SKM-1 treated with dmso at 0.1 percent for 144 hours (cell line): ENCODE data around the gene LRRC27.

Experiments
- DNase-seq: peaks from one replicate; lab custom pipeline; 2025; ENCODE audit not compliant: unreplicated experiment; lab: John Stamatoyannopoulos, UW

The LRRC27 gene

DNA sequence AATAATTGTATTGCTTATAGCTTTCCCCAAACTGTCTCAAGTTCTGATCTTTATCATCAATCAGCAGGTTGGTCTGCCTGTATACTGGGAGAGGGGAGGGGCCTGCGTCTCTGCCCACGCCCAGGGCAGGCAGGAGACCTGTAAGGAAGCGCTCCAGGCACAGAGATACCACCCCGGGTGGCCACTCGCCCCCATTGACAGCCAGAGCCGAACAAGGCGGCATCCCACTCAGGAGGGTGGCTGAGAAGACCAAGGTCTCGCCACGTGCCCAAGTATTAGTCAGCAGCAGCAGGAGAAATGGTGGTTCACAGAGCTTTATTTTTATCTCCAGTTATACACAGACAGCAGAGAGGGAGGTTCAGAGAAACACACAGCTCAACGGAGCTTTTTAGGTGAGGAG lies 31.4 kb upstream of the LRRC27 start:
- DNase-seq = no peak

DNA sequence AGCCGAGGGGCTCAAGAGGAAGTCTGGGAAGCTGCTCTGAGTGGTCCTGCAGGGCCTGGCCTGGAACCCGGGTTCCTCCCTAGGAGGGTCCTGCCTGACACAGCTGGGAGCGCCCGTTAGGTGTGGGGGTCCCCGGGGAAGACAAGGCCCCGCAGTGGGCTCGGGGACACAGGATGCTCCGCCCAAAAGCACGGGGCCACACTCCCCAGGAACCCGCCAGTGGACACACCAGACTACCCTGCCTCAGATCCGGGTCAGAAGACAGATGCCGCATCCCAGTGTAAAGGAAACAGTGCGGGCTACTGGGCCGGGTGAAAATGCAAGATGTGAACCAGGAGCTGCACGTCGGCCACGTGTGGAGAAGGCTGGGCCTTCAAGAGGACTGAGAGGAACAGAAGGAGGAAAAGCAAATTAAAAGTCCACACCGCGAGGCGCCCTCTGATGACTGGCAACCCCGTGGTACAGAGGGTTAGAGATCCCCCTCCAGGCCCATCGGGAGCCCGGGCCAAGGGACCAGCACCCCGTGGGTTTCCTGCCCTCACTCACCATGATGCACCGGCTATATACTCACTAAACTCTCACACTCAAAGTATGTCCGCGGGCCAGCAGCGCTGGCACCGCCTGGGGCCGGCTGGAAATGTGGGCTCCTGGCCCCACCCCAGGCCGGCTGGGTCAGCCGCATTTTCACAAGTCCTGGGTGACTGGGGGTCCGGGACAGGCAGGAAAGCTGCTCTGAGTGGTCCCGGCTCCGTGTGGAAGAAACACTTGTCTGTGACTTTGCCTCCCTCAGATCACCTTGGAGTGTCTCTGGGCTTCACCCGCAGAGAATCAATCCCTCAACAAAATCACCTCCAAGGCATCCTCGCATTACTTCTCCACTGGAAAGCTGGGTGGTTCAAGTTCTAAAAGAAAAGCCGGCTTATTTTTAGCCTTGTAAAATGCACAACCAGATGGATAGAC lies 30.3 kb upstream of the LRRC27 start:
- DNase-seq = no peak

DNA sequence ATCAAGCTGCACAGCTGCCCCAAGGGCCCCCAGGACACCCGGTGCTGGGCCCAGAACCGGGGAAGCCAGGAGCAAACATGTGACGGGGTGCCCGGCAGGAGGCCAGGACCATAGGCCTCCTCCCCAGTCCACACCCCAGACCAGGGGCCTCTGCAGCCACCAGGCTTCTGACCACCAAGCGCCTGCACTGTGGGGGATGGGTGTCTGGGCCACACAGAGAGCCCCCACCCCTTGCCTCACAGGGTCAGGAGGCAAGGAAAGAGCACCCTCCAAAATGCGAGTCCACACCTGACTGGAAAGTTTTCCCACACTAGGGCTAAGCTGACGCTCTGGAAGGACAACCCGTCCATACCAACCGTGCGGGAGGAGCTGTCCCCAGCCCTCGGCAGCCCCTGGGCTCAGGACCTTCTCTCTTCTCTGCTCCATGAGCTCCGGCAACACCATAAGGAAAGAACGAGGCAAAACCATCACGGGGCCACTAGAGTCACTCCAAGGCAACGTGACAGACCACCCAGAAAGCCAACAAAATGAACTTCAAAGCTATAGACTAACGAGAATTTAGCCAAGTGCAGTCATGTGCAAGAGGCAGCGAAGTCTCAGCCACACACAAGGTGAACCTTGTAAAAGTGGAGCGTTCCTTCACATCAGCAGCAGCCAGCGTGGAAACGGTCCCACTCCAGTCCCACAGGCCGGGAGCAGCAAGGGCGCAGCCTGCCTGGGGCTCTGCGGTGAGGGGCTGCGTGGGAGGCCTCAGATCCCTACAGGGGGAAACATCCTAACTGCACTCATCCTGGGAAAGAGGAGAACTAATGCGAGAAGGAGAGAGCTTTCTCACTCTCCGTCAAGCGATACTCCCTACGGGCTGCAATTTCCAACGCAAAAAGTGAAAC lies 29.3 kb upstream of the LRRC27 start:
- no peak for DNase-seq

DNA sequence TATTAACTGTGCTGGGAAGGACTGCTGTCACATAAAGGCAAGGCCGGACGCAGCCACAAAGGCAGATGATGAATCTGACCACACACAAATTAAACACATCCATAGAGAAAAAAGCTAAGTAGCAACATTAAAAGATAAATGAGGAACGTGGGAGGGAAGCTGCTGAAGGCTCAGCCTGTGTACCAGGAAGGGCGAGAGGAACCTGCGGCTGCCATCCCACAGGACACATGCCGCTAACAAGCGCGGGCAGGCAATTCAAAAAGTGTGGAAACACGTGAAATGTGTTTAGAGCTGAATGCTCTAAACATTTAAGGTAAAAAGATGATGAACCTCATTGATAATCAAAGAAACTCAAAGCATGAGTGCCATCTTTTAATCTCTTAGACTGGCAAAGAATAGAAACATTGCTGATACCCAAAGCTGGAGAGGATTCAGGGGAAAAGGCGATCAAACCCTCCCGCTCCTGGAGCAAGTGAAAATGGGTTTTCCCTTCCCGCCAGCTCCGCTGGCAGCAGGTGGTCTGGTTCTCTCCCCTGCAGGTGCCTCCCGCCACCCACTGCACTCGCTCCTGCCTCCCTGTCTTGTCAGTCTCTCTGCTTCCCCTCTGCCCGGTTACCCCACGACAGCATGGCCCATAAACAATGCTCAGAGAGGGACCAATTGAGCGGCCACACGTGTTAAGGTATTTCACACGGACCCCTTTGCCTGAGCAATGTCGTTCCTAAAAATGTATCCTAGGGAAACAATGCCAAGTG lies 28.5 kb upstream of the LRRC27 start:
- no peak for DNase-seq

GRCh38 chr10:132304756-132305509 lies 27.1 kb upstream of the LRRC27 start:
- no peak for DNase-seq

DNA sequence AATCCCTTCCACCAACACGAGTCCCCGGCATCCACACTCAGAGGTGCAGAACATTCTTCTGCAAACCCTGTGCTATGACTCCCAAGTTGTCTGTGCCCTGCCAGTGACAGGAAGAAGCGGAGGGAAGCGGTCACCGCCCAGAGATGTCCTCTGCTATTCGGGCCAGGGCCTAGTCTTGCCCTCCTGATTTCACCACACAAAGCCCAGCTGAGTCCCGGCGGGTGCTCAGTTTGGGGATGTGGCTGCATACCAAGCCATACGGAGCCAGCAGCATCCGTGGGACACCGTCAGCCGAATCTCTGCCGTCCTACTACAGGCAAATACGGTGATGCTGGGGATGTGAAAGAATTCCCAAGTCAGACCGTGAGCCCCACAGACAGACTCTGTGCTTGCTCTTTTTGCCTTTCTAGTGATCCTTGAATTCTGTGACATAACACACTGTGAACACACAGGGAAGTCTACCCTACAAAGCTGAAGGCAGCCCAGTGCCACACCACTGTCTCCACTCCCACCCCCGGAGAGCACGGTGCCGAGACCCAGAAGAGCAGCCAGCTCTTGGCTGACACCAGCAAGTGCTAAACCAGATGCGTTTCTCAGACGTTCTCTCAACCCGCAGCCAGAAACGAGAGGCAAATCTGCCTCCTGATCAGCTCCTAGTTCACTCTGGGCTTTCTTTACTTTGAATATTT lies 26.2 kb upstream of the LRRC27 start:
- DNase-seq = no peak

GRCh38 chr10:132306343-132306685 lies 25.7 kb upstream of the LRRC27 start:
- no peak for DNase-seq

DNA sequence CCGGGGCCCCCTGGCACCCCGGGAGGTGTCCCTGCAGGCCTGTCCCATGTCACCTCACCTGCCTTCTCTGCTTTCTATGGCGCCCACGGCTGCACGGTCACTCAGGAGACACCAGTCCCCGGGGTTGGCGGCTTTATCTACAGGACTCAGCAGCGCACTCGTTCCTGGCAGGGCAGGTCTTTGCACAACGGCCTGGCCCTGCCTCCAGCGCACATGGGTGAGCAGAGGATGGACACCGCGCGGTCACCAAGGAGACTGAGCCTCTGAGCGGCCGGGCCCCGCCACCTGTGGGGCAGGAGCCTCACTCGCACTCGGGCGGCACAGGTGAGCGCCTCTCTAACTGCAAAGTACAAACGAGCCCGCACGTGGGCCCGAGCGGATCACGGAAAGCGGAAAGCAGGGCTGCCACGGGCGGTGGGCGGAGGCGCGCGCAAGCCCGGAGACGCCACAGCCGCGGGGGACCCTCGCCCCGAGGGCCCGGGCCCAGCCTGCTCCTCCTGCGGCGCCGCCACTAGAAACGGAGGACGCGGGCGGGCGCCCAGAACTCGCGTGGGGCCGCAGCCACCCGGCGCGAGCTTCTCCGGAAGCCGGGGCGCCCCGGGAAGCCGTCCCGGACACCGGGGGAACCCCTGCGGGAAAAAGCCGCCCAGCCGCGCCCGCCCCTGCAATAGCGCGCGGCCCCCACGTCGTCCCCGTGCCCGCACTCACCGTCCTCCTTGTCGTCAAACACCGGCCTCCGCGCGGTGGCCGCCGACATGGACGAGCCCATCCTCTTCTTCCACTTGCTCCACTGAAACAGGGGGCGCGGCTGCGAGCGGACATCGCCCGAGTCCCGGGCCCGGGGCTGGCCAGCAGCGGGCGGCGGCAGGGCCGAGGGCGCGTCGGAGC lies 24.9 kb upstream of the LRRC27 start:
- DNase-seq = no peak

GRCh38 chr10:132307823-132308586 lies 24.0 kb upstream of the LRRC27 start, which contains the start of gene STK32C:
TSS of gene STK32C (minus strand) at chr10:132307950. CDS start at chr10:132307833, 117 bp downstream.
- peak; percentile 82 for DNase-seq

DNA sequence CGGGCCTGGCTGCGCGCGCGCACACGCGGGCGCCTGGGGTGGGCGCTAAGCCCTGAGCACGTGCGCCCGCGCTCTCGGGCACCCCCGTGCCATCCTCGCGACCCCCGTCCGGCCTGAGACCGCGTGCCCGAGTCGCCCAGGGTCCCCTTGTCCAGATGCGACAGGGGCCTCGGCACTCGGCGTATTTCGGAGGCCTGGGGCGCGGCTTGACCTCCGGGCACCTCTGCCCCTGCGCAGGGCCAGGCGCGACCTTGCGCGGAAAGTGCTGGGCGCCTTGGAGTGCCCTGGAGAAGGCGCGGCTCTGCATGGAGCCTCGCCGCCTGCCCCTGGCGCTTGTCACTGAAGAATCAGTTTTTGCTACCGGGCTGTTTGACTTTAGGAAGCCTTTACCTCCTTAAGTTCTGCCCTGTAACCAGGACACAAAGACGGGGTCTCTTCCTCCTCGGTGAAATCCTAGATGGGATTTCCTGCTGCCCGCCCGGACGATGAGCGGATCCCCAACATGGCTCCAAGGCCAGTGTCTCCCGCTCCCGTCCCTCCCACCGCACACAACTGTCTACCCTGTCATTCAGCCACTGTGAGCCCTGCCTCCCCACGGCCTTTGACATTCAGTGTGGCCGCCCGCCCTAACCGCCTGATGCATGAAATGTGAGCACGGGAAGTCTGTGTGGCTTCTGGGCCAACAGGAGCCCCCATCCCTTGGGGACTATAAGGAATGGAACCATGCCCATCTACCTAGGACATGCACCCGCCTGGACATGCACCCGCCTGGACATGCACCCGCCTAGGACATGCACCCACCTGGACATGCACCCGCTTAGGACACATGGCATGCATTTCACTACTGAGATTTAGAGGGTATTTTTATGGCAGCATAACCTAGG lies 23.2 kb upstream of the LRRC27 start:
- DNase-seq = no peak

- no peak for DNase-seq
Observed at GRCh38 chr10:132309471-132309865, 22.5 kb upstream of the LRRC27 start.

DNA sequence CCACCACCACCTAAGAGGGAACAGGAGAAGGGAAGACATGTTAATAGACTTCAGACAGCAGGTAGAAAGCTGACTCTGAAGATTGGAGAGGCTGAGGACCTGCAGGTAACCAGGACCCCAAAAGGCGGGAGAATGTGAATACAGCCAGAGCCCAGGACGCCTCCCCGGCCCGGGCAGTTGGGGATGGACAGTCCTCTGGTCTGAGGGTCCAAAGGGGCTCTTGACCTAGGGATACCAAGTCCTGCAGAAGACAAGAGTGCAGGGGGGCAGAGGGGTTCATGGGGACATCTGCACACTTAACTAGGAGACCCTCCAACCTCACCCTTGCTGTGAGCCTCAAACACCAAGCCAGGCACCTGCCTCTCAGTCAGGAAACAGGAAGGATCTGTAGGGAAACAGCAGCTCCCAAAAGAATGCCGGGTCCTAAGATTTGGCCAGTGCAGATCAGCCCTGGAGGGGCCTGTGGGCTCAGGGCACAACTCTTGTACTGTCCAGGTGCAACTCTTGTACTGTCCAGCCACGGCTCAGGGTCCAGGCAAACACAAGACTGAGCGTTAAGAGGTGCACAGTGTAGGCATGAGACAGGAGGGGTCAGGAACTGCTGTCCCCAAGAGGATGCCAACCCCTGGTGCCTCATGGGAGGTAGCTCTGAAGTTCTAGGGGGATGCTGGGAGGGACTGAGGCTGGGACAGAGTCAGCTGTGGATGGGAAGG lies 22.0 kb upstream of the LRRC27 start:
- DNase-seq = no peak

DNA sequence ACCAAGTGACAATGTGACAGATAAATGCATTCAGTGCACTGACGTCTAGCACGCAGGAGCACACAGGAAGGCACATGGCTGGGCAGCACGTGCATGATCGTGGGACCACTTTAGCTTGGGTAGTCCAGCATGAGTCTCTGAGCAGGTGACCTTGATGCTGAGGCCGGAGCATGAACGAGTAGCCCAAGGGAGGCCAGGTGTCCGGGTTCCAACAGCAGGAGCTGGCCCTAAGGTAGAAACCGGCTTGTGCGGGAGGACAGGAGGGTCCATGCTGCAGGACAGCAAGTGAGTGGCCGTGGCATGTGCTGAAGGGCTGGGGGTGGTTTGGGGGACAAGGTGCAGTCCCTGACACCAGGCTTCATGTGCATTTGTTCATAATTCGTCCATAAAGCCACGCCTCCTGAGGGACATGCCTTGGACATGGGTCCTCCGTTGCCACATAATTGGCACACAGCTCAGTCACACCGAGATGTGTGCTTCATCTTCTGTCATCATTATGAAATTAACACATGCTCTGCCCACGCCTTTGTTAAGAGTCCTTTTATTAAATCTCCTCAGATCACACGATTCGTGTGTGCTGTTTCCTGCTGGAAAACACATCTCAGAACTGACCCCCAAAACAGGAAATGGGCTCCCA lies 21.2 kb upstream of the LRRC27 start:
- no peak for DNase-seq

DNA sequence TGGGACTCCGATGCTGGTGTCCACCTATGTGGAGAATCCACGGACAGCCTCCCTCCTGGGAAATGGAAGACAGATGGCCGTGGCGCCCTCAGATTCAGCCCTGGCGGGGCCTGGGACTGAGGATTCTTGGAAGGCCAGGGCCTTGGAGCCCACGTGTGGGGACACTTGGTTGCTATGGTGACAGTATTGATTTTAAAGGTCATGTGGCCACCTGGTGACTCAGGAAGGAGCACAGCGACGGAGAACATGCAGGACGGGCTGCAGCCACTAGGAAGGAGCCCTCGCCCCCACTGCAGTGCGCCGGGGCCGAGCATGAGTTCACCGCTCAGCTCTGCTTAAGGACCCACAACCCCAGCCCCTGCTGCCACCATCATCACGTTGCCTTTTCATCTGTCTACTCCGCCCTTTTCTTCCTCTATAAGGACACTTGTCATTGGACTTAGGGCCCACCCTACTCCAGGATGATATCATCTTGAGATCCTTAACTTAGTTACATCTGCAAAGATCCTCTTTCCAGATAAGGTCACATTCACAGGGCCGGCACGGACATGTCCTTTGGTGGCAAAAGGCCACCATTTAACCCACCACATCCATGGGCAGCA lies 20.6 kb upstream of the LRRC27 start:
- no peak for DNase-seq

DNA sequence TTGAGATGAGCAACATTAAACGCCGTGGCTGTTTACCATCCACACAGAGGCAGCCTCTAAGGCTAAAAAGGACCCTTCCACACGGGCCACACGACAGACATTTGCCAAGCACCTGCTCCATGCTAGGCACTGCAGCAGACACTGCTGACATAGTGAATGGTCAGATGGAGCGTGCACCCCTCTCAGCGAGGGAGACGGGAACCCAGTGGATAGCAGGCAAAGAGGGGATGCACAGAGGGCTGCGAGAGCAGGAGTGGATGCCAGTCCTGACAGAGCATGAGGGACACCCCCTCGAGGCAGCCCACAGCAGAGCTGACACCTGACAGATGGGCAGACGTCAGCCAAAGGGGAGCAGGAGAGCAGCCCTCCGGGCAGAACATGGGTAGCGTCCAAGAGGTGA lies 18.7 kb upstream of the LRRC27 start:
- no peak for DNase-seq

GRCh38 chr10:132313865-132314264 lies 18.1 kb upstream of the LRRC27 start:
- no peak for DNase-seq
